Osteocyte (in vitro differentiated cells): ENCODE results near the gene WWP2. TPM values are rescaled to one million over a fixed set of nuclear protein-coding genes. Genes with fewer than 3 reads are reported as not detected.
"Not testable (repeated sequence)": the region's sequence is repeated elsewhere in the genome, so short reads cannot be mapped to it uniquely, and the experiment has no call there.

Experiments used
- DNase-seq: peaks from one replicate; pipeline ENCODE4 v3.0.0; 2021; ENCODE audit warnings: mixed read lengths; ENCODE audit not compliant: unreplicated experiment; ENCODE audit errors: extremely low spot score
- H3K27ac Mint-ChIP-seq: one replicate; pipeline ENCODE4 v1.8.0; 2021; ENCODE audit warnings: mild to moderate bottlenecking, mixed read lengths; ENCODE audit not compliant: unreplicated experiment
- H3K27me3 Mint-ChIP-seq: one replicate; pipeline ENCODE4 v1.8.0; 2021; ENCODE audit warnings: mixed read lengths; ENCODE audit not compliant: unreplicated experiment
- H3K36me3 Mint-ChIP-seq: one replicate; pipeline ENCODE4 v1.8.0; 2021; ENCODE audit warnings: mixed read lengths; ENCODE audit not compliant: unreplicated experiment
- H3K4me1 Mint-ChIP-seq: one replicate; pipeline ENCODE4 v1.8.0; 2021; ENCODE audit warnings: mixed read lengths; ENCODE audit not compliant: unreplicated experiment
- H3K4me3 Mint-ChIP-seq: one replicate; pipeline ENCODE4 v1.8.0; 2021; ENCODE audit warnings: mild to moderate bottlenecking, moderate library complexity, mixed read lengths; ENCODE audit not compliant: unreplicated experiment
- H3K9me3 Mint-ChIP-seq: one replicate; pipeline ENCODE4 v1.8.0; 2021; ENCODE audit warnings: mixed read lengths; ENCODE audit not compliant: unreplicated experiment
- total RNA-seq: library from RNA; stranded (reverse); gene quantifications from 2 replicates; pipeline ENCODE4 v1.2.1, GENCODE V29; 2021

Gene WWP2
- total RNA-seq, 1 donor from 2014 or later = 36.2 TPM

DNA sequence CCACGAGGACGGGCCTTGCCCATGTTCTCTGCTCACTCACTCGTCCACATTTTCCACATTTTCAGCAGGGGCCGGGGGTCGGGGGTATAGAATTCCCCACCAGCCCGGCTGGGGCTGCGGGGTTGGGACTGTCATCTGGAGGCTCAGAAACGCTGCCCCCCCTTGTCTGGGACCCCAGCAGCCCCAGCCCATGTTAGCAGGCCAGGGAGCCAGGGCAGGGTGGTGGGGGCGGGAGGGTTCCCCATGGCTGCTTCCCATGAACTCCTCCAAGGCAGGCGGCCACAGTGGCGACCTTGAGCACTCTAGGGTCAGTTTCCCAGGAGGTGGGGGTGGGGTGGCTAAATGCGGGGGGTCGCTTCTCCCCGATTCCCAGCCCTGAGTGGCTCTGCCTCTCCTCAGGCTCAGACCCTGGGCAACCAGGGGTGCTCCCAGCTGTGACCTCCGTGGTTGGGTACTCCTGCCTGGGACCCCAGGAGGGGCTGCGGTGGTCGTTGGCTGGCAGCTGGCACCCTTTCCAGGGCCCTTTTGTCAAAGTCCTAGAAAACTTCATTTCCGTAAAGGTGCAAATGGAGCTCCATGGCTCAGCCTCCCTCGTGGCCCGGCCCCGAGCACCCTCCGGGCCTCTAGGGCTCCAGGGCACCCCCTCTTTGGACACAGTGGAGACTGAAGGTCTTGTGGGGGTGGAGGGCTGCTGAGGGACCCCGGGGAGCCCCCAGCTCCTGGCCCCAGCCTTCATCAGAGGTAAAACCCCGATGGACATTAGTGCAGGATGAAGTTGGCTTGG is 190.6 kb downstream of the WWP2 start:
- H3K27ac Mint-ChIP-seq, H3K4me1 Mint-ChIP-seq, H3K9me3 Mint-ChIP-seq, H3K4me3 Mint-ChIP-seq, H3K27me3 Mint-ChIP-seq, H3K36me3 Mint-ChIP-seq: not testable (repeated sequence)
- peak; percentile 72 for DNase-seq

DNA sequence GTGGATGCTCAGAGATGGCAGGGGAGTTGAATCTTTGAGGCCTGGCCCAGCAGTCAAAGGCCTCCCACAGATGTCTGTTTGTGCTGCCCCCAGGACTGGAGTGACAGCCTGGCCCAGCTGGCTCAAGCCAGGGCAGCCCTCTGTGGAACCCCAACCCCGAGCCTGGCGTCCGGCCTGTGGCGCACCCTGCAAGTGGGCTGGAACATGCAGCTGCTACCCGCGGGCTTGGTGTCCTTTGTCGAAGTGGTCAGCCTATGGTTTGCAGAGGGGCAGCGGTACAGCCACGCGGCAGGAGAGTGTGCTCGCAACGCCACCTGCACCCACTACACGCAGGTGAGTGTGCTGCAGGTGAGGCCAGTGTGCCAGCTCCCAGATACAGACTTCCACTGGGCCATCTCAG is 192.1 kb downstream of the WWP2 start:
- not testable (repeated sequence) for DNase-seq, H3K4me3 Mint-ChIP-seq, H3K4me1 Mint-ChIP-seq

DNA sequence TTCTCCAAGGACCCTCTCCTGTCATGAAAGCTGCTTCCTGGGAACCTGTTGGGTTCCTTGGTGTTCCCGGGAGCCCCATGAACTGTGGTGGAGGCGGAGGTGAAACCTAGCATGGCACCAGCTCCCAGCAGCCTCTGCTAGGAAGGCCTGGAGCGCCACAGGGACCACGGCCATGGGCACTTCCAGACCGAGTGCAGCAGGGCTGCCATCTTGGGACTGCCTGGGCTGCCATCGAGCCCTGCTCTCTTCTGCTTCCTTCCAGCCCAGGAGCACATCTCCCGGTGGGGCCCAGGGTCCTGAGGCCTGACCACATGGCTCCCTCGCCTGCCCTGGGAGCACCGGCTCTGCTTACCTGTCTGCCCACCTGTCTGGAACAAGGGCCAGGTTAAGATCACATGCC is 201.2 kb downstream of the WWP2 start:
- not testable (repeated sequence) for H3K4me3 Mint-ChIP-seq, H3K27ac Mint-ChIP-seq, H3K36me3 Mint-ChIP-seq, H3K4me1 Mint-ChIP-seq, H3K9me3 Mint-ChIP-seq, DNase-seq, H3K27me3 Mint-ChIP-seq

More for the DNA sequence above, 192.1 kb downstream of the WWP2 start:
- H3K27ac Mint-ChIP-seq, H3K9me3 Mint-ChIP-seq, H3K27me3 Mint-ChIP-seq, H3K36me3 Mint-ChIP-seq: not testable (repeated sequence)

DNA sequence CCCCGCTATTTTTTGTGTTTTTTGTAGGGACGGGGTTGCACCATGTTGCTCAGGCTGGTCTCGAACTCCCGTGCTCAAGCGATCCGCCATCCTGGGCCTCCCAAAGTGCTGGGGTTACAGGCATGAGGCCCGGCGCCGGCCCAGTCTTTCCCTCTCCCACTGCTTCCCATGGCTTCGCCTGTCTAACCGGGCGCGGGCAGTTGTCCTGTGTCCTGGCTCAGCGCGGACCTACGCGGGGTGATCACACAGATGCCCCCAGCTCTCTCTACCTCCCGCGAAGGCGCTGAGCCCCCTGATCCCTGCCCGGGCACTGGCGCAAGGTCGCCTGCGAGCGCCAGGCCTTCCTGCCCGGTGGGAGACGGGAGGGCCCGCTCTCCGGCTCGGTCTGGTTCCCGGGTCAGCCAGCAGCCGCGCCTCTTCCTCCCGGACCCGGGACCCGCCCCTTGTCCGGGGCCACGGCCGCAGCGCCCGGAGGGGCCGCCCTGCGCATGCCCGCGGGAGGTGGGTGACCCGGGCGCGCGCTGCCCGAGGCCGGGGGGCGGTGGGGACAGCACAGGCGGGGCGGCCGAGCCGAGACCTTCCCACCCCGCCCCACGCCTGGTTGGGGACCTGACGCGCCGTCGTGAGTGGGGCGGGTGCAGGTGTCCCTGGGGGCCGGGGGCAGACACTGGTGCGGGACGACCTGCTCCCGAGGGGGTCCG is 203.0 kb downstream of the WWP2 start:
- not testable (repeated sequence) for H3K36me3 Mint-ChIP-seq, H3K4me3 Mint-ChIP-seq, H3K27ac Mint-ChIP-seq, H3K27me3 Mint-ChIP-seq, H3K9me3 Mint-ChIP-seq, H3K4me1 Mint-ChIP-seq, DNase-seq

DNA sequence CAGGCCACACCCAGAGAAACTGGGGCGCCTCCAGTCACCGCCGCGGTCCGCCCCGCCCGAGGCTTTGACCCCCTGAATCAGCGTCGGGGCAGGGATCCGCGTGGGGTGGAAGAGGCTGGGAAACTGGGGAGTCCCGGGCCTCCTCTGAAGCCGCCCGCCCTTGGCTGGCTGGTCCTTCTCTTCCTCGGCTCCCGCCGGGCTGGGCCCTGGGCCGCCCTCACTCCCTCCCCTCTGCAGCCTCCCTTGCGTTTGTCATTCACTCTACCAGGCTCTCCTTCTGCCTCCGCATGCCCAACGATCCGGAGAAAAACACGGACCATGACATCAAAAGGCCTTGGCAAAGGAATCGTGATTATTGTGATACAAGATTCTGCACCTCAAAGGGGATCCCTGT is 203.5 kb downstream of the WWP2 start:
- H3K4me1 Mint-ChIP-seq, H3K9me3 Mint-ChIP-seq, H3K27ac Mint-ChIP-seq: not testable (repeated sequence)

DNA sequence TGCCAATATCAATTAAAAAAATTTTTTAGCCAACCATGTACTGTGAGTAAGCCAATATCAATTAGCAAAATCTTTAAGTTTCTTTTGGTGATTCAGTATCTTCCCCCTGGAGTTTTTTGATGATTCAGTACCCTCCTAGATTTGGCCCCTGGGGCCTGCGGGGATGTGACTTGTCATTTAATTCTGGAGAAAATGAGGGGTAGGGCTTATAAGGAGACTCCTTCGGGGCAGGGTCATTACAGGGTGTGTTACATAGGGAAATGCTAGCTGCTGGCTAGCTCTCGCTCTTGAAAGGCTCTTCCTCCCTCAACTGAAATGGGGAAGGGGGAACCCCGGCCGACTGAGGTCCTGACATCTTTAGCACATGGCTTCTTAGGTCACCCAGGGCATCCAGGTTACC is 205.6 kb downstream of the WWP2 start:
- H3K27ac Mint-ChIP-seq, H3K4me1 Mint-ChIP-seq, H3K9me3 Mint-ChIP-seq, H3K27me3 Mint-ChIP-seq, DNase-seq, H3K36me3 Mint-ChIP-seq, H3K4me3 Mint-ChIP-seq: not testable (repeated sequence)

More for the DNA sequence above, 203.5 kb downstream of the WWP2 start:
- H3K27me3 Mint-ChIP-seq, DNase-seq, H3K36me3 Mint-ChIP-seq, H3K4me3 Mint-ChIP-seq: not testable (repeated sequence)

DNA sequence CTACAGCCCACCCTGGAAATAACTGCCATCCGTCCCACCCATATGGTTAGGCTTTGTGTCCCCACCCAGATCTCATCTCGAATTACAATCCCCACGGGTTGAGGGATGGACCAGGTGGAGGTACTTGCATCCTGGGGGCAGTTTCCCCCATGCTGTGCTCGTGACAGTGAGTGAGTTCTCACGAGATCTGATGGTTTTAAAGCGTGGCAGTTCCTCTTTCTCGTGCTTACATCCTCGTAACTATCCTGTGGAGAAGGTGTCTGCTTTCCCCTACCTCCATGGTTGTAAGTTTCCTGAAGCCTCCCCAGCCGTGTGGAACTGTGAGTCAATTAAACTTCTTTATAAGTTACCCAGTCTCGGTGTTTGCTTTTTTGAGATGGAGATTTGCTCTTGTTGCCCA is 206.0 kb downstream of the WWP2 start:
- H3K36me3 Mint-ChIP-seq, H3K4me3 Mint-ChIP-seq, H3K9me3 Mint-ChIP-seq, H3K4me1 Mint-ChIP-seq, H3K27ac Mint-ChIP-seq, H3K27me3 Mint-ChIP-seq, DNase-seq: not testable (repeated sequence)

DNA sequence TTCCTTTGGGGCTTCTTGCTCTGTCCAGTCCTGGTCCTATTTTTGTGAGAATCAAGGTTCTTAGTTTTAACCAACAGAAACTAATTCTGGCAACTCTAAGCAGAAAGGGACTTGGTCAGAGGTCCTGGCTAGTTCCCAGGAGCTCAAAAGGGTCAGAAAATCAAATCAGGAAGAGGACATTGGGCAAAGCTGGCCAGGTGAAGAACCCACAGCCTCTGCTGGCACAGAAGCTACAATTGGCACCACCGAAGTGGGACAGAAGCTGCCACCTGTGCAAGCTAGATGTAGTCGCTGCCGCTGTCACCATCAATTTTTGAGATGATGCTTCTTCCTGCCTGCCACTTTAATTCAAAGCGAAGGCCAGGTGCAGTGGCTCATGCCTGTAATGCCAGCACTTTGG is 207.5 kb downstream of the WWP2 start:
- not testable (repeated sequence) for H3K27me3 Mint-ChIP-seq, H3K9me3 Mint-ChIP-seq, DNase-seq, H3K4me3 Mint-ChIP-seq, H3K27ac Mint-ChIP-seq, H3K36me3 Mint-ChIP-seq, H3K4me1 Mint-ChIP-seq

DNA sequence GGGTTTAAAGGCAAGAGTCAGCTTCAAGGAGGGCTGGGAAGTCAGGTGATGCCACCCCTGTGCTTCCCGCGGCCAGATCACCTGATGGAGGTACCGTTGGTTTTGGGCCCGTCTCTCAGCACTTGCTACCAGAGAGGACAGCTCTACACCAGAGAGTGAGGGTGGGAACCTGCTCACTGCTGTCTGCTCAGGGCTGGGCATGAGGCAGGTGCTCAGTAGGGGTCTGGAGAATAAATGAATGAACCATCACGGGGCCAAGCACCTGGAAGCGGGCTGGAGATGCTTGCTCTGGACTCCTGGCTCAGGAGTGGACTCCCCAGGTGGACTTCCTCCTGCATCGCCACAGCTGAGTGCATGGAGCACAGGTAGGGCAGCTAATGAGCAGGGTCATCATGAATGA is 210.0 kb downstream of the WWP2 start:
- DNase-seq, H3K4me1 Mint-ChIP-seq, H3K9me3 Mint-ChIP-seq, H3K36me3 Mint-ChIP-seq, H3K27ac Mint-ChIP-seq, H3K4me3 Mint-ChIP-seq, H3K27me3 Mint-ChIP-seq: not testable (repeated sequence)

DNA sequence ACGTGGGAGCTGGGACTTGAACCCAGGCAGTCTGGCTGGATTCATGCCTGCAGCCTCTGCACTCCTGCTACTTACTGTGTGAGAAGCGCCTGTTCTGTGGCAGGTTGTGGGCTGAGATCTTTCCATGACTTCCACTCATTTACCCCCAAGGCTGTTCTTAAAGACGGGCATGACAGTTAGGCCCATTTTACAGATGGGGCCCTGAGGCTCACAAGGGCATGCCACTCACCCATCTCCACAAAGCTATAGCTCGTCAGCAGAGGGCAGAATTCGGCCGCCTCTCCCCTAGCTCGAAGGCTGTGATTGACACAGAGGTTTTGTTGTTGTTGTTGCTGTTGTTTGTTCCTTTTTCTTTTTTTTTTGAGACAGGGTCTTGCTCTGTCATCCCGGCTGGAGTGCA is 210.8 kb downstream of the WWP2 start:
- not testable (repeated sequence) for H3K27ac Mint-ChIP-seq, H3K9me3 Mint-ChIP-seq, H3K4me3 Mint-ChIP-seq, H3K36me3 Mint-ChIP-seq, H3K27me3 Mint-ChIP-seq, H3K4me1 Mint-ChIP-seq, DNase-seq

DNA sequence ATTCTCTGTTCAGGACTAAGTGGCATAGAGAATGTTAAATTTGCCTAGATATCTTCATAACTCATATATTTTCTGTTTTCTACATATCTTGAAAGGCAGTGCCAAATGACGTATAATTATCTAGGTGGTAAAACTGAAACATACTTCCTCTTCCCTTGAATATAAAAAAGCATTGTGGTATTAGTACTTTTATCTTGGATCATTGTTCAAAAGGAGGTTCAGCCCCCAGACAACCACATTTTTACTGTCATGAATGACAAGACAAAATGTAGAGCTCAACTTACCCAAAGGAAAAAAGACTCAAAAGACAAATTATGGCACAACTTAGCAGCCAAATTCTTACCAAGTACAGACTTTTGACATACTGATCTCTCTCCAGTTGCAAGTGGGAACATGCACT is 223.1 kb downstream of the WWP2 start:
- H3K36me3 Mint-ChIP-seq = peaks cover 14% of the 10 kb centered on the region
- not testable (repeated sequence) for H3K9me3 Mint-ChIP-seq, DNase-seq, H3K27ac Mint-ChIP-seq, H3K27me3 Mint-ChIP-seq, H3K4me1 Mint-ChIP-seq, H3K4me3 Mint-ChIP-seq
